Measurements from ENCODE around the gene SON. TPM values are rescaled to one million over a fixed set of nuclear protein-coding genes. Genes with fewer than 3 reads are reported as not detected.

The SON gene
- total and polyA plus RNA-seq, 2 of the 13 experiments (the other 11 are each of a cell fraction or from before 2014, with no cell fraction given) = 61.3 to 78.3 TPM

DNA sequence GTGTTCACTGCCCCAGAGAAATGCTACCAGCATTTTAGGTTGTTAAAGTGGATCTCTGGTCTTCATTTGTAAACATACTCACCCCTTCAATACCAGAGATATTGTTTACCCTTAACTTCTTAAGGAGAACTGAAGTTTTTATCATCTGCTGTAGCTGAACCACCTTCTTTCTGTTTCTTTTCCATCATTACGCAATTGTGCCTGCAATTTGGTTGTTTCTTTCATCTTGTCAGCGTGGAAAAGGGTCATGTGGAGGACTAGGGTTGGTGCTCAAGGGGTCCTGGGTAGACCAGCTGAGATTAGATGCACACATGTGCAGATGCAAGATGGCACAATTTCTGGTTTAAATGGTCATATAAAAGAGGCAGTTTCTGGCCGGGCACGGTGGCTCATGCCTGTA, 23.9 kb upstream of the SON start:
- Histone ChIP-seq H3K79me2 (ENCODE audit: insufficient read depth, low read length) (no peaks in the 10 kb centered on the region), H3K27ac (ENCODE audit: extremely low read length, insufficient read depth, low read length) (no peak overlapping the region), H3K9me3 (ENCODE audit: low read length) (no peaks in the 10 kb centered on the region), H2AFZ (ENCODE audit: low read length) (no peak overlapping the region), H3K4me1 (ENCODE audit: insufficient read depth, low read length) (no peaks in the 10 kb centered on the region), H3K36me3 (replicated peaks in 1 of 2; ENCODE audit: control insufficient read depth in 1 of 2, insufficient read depth in 2 of 2, low read length in 2 of 2) (peaks cover 11 to 54% of the 10 kb centered on the region in 2 experiments), H3K27me3 (ENCODE audit: control insufficient read depth in 1 of 2, insufficient read depth in 2 of 2, low read length in 2 of 2) (no peaks in the 10 kb centered on the region), H4K20me1 (ENCODE audit: insufficient read depth, low read length) (no peaks in the 10 kb centered on the region), H3K4me2 (ENCODE audit: low read depth, low read length) (no peak overlapping the region), H3K4me3 (replicated peaks in 1 of 3; ENCODE audit: insufficient read depth in 1 of 3, low read depth in 2 of 3, low read length in 3 of 3) (no peak overlapping the region), H3K9ac (ENCODE audit: insufficient read depth, low read depth, low read length) (no peak overlapping the region)
- ATAC-seq = no peak
- FAIRE-seq = no peak
- POLR2A ChIA-PET = no interaction called here
- 98% methylated on average over 4 of the region's 4 CpGs for WGBS (ENCODE audit: low lambda C conversion rate)
- TF ChIP-seq ZNF354B (CRISPR knock-in tag; IDR thresholded peaks at IDR 0.05) (no peak), ZNF274 (CRISPR knock-in tag; IDR thresholded peaks at IDR 0.05) (no peak), ZNF761 (CRISPR knock-in tag; conservative IDR thresholded peaks at IDR 0.05) (no peak), ZNF512 (CRISPR knock-in tag; IDR thresholded peaks at IDR 0.05) (no peak), CEBPB (IDR thresholded peaks at IDR 0.05; ENCODE audit: borderline replicate concordance, low read depth, low read length) (peak; percentile 78)
- TF ChIP-seq, protein P1, sequence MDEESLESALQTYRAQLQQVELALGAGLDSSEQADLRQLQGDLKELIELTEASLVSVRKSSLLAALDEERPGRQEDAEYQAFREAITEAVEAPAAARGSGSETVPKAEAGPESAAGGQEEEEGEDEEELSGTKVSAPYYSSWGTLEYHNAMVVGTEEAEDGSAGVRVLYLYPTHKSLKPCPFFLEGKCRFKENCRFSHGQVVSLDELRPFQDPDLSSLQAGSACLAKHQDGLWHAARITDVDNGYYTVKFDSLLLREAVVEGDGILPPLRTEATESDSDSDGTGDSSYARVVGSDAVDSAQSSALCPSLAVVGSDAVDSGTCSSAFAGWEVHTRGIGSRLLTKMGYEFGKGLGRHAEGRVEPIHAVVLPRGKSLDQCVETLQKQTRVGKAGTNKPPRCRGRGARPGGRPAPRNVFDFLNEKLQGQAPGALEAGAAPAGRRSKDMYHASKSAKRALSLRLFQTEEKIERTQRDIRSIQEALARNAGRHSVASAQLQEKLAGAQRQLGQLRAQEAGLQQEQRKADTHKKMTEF (CRISPR knock-in tag; IDR thresholded peaks at IDR 0.05) = no peak
- TF ChIP-seq, protein P2, sequence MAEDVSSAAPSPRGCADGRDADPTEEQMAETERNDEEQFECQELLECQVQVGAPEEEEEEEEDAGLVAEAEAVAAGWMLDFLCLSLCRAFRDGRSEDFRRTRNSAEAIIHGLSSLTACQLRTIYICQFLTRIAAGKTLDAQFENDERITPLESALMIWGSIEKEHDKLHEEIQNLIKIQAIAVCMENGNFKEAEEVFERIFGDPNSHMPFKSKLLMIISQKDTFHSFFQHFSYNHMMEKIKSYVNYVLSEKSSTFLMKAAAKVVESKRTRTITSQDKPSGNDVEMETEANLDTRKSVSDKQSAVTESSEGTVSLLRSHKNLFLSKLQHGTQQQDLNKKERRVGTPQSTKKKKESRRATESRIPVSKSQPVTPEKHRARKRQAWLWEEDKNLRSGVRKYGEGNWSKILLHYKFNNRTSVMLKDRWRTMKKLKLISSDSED (CRISPR knock-in tag; IDR thresholded peaks at IDR 0.05) = no peak
- BruUV-seq (replicated peaks) = no TSS peak
- no peak for DNase-seq (ENCODE audit: low spot score)
- in situ Hi-C loops (cut with HindIII; ENCODE audit: extremely low pct_ligation_motif_present, low pct_unique_long_range_greater_than_20kb) = no loop called here
- intact Hi-C loops (cut with micrococcal nuclease; ENCODE audit: unreplicated experiment) = no loop called here
- CTCF ChIA-PET (ENCODE audit: low intra/inter-chr PET ratio, low total read pairs) = no interaction called here

All from HepG2 (cell line).